ENCODE results near the gene AGXT2.

DNA sequence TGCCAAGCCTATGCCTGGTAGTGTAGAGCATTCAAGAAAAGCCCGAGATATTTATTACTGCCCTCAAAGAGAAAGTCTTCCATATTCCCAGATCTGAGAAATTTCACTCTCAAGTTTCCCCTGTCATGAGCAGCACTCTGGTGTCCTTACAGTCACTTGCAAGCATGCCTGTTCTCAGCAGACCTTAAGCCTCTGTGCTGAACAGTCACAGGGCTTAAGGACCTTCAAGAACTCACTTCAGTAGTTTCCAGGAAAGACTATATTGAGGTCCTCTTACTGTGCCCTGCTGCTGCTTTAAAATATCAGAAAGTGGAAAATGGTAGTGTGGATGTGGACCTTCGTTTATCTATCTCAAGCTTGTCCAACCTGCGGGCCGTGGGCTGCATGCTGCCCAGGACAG lies 64.9 kb downstream of the AGXT2 start:
- TF ChIP-seq, protein P1, sequence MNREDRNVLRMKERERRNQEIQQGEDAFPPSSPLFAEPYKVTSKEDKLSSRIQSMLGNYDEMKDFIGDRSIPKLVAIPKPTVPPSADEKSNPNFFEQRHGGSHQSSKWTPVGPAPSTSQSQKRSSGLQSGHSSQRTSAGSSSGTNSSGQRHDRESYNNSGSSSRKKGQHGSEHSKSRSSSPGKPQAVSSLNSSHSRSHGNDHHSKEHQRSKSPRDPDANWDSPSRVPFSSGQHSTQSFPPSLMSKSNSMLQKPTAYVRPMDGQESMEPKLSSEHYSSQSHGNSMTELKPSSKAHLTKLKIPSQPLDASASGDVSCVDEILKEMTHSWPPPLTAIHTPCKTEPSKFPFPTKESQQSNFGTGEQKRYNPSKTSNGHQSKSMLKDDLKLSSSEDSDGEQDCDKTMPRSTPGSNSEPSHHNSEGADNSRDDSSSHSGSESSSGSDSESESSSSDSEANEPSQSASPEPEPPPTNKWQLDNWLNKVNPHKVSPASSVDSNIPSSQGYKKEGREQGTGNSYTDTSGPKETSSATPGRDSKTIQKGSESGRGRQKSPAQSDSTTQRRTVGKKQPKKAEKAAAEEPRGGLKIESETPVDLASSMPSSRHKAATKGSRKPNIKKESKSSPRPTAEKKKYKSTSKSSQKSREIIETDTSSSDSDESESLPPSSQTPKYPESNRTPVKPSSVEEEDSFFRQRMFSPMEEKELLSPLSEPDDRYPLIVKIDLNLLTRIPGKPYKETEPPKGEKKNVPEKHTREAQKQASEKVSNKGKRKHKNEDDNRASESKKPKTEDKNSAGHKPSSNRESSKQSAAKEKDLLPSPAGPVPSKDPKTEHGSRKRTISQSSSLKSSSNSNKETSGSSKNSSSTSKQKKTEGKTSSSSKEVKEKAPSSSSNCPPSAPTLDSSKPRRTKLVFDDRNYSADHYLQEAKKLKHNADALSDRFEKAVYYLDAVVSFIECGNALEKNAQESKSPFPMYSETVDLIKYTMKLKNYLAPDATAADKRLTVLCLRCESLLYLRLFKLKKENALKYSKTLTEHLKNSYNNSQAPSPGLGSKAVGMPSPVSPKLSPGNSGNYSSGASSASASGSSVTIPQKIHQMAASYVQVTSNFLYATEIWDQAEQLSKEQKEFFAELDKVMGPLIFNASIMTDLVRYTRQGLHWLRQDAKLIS (CRISPR knock-in tag; IDR thresholded peaks at IDR 0.05; ENCODE audit: borderline replicate concordance), result no peak
- TF ChIP-seq, protein P2, sequence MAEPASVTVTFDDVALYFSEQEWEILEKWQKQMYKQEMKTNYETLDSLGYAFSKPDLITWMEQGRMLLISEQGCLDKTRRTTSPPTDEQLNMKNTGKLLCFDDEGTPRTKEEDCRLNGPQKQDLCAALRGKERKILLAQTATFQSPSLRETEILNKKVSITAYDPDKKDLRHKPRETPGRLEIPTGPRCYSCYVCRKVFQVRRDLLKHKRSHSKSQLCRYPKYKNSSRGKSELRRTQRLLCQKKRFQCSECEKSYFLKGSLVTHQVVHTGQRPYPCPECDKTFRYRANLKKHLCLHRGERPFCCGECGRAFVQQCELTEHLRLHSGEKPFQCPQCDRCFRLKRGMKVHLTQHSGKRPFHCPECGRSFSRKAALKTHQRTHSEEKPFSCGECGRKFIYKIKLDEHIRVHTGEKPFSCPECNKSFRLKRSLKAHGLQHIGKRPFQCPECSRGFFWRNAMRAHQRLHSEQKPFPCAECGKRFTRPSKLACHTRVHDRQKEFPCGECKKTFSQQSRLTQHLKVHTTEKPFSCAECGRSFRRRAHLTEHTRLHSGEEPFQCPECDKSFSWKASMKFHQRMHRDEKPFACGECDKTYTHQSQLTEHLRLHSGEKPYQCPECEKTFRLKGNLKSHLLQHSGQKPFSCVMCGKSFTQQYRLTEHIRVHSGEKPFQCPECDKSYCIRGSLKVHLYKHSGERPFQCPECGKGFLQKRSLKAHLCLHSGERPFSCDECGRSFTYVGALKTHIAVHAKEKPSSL (CRISPR knock-in tag; conservative IDR thresholded peaks at IDR 0.05), result no peak
- TF ChIP-seq, protein P3, sequence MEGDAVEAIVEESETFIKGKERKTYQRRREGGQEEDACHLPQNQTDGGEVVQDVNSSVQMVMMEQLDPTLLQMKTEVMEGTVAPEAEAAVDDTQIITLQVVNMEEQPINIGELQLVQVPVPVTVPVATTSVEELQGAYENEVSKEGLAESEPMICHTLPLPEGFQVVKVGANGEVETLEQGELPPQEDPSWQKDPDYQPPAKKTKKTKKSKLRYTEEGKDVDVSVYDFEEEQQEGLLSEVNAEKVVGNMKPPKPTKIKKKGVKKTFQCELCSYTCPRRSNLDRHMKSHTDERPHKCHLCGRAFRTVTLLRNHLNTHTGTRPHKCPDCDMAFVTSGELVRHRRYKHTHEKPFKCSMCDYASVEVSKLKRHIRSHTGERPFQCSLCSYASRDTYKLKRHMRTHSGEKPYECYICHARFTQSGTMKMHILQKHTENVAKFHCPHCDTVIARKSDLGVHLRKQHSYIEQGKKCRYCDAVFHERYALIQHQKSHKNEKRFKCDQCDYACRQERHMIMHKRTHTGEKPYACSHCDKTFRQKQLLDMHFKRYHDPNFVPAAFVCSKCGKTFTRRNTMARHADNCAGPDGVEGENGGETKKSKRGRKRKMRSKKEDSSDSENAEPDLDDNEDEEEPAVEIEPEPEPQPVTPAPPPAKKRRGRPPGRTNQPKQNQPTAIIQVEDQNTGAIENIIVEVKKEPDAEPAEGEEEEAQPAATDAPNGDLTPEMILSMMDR (IDR thresholded peaks at IDR 0.05), result no peak
- TF ChIP-seq, protein P4, sequence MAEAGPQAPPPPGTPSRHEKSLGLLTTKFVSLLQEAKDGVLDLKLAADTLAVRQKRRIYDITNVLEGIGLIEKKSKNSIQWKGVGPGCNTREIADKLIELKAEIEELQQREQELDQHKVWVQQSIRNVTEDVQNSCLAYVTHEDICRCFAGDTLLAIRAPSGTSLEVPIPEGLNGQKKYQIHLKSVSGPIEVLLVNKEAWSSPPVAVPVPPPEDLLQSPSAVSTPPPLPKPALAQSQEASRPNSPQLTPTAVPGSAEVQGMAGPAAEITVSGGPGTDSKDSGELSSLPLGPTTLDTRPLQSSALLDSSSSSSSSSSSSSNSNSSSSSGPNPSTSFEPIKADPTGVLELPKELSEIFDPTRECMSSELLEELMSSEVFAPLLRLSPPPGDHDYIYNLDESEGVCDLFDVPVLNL (CRISPR knock-in tag; IDR thresholded peaks at IDR 0.05; ENCODE audit: borderline replicate concordance, low read depth), result no peak
- TF ChIP-seq, protein P5, sequence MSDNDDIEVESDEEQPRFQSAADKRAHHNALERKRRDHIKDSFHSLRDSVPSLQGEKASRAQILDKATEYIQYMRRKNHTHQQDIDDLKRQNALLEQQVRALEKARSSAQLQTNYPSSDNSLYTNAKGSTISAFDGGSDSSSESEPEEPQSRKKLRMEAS (CRISPR knock-in tag; IDR thresholded peaks at IDR 0.05), result no peak

Measured in WTC11 (cell line).